Right cardiac atrium (tissue), 5 donors: ENCODE data around the gene S100A10. TPM values are rescaled to one million over a fixed set of nuclear protein-coding genes. Genes with fewer than 3 reads are reported as not detected.
A peak's percentile ranks its signal among the peaks of the same experiment; 100 is the strongest.

ENCODE experiments used
- ATAC-seq, 2 donors: fragments of 200-7000 bp; cut with Tn5 transposase; one replicate each; pipeline versions ENCODE4 v1.8.0 to v1.9.1; 2020; ENCODE audit warnings: moderate library complexity in 2 of 2, mild to moderate bottlenecking in 1 of 2
- DNase-seq, 3 donors: peaks; one replicate each; pipeline ENCODE4 v3.0.0-alpha.2; 2020
- H3K27ac ChIP-seq: one replicate; pipeline ENCODE4 v1.5.1; 2013; ENCODE audit warnings: mild to moderate bottlenecking, low read length, control low read depth, moderate library complexity
- H3K27me3 ChIP-seq: one replicate; pipeline ENCODE4 v1.6.1; 2013; ENCODE audit not compliant: control insufficient read depth, insufficient read depth
- H3K4me1 ChIP-seq: one replicate; pipeline ENCODE4 v1.6.1; 2013; ENCODE audit warnings: low read length; ENCODE audit not compliant: control insufficient read depth, insufficient read depth
- H3K4me3 ChIP-seq: one replicate; pipeline ENCODE4 v1.5.1; 2013; ENCODE audit warnings: low read length, control low read depth
- H3K9me3 ChIP-seq: one replicate; pipeline ENCODE4 v1.6.1; 2013; ENCODE audit warnings: low read length; ENCODE audit not compliant: control insufficient read depth
- WGBS: extraction: QIAGEN DNeasy Blood & Tissue Kit; methylation state at CpG from one replicate; pipeline ENCODE4 v1.1.7; 2013; 5-methylcytosine and 5-hydroxymethylcytosine counted together
- intact Hi-C, 4 donors: fragments of 100-400 bp; cut with DNase I; formaldehyde crosslinking; loops; one replicate each; pipeline versions ENCODE4 v1.11.0 to v1.14.0; 2022 to 2023
- polyA plus RNA-seq: library from polyadenylated mRNA; stranded (reverse); fragments of 200-250 nt; gene quantifications from one replicate; pipeline ENCODE4 v1.2.3, GENCODE V29; 2013
- total RNA-seq, 4 donors: library from RNA; stranded (reverse); fragmentation: NEBNext Ultra II Directional; extraction: Animal tissue kit (Norgen Biotek cat#: 25700); gene quantifications; one replicate each; pipeline ENCODE4 v1.2.1, GENCODE V29; 2021
- donor health status: healthy with polysubstance abuse.
- donor health status: DM: no; HTN: yes; CAD: no.
- donor health status: DM: no; HTN: no; CAD: no.
- donor health status: DM: no; HTN: yes; CAD: no; lungs with severe emphysema.
- donor health status: DM: yes; HTN: yes; CAD: no.

S100A10 gene
- total and polyA plus RNA-seq, 5 donors: 108 to 245 (median 222) TPM

DNA sequence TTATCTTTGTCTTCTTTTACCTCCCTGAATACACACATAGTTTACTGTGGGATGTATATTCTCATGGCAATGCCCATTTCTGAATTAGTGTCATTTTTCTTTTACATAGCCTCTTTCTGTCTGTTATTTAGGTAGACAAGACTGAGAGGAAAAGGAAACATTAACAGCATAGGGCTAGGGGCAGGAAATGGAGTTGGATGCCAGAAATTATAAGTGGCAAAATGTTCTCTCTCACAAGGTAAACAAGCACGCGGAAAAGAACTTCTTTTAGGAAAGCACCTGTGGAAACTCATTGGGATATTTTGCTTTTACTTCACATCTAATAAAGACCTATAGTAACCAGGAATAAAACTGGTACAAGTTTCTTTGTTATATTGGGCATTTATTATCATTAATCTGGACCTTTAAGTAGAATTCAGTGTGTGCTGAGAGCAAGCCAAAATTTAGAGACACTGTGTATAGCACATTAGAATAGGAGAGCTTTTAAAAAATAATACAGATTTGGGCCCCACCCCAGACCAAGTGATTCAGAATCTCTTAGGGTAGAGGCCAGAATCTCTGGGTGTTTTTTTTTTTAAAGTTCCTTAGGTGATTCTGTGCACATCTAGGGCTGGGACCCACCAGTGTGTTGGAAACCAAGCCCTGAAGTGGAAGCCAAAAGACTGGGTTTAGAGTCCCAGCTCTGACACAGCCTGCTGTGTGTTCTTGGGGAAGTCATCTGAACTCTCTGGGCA, 32.7 kb downstream of the S100A10 start:
- Histone ChIP-seq H3K27ac (no peak overlapping the region), H3K27me3 (no peaks in the 10 kb centered on the region), H3K4me1 (no peaks in the 10 kb centered on the region), H3K9me3 (no peaks in the 10 kb centered on the region), H3K4me3 (no peak overlapping the region)
- intact Hi-C loops: loop anchor here in 1 of 4 donors (5.0 kb wide), 1 partner anchor 36 kb away; no protein-coding TSS in a partner anchor
- ATAC-seq (peak in 1 of 2 donors; percentile 48), DNase-seq (no peak)
- 56% methylated on average over 2 of the region's 2 CpGs for WGBS

DNA sequence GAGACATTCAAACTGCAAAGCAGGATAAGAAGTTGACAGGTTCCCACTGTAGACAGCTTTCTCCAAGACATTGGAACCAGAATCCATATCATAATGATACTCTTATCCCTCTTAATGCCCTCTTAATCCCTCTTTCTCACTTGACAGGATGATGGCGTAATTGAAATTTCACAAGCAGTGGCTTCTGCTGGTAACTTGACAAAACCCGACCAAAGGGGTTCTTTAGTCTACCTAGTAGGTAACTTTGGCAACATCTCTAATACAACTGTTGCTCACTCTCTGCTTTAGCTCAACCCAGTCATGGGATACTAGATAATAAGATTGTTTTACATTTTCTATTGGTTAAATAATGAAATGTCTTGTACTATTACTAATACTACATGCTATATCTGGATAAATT, 34.7 kb downstream of the S100A10 start:
- 75% methylated on average over 2 of the region's 2 CpGs for WGBS
- intact Hi-C loops: no loop called here
- Histone ChIP-seq H3K4me1 (no peaks in the 10 kb centered on the region), H3K27ac (no peak overlapping the region), H3K27me3 (no peaks in the 10 kb centered on the region), H3K9me3 (no peaks in the 10 kb centered on the region), H3K4me3 (no peak overlapping the region)
- DNase-seq: no peak
- no peak for ATAC-seq

DNA sequence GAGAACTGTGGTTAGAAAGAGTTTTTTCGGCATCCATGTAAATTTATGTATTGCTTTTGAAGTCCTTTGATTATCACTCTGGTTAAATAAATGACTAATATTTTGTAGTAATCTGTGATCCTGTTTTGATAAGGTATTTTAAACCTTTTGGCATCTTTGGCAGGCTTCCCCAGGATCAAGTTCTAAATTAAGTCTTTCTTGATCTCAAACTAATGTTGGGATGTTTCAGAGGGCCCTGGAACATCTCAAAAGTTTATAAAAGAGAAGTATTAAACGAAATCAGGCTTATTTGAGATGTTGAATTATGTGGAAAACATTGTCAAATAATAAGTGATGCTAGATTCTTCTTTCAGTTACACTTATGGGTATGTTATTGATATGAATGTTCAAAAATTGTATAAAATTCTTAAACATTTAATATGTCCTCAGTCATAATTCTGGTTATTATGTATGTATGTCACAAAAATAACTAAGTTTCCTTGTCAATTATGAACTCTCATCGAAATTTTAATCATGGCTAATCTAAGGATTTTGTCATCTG, 36.6 kb downstream of the S100A10 start:
- Histone ChIP-seq H3K4me3 (no peak overlapping the region), H3K27me3 (no peaks in the 10 kb centered on the region), H3K27ac (no peak overlapping the region), H3K4me1 (no peaks in the 10 kb centered on the region), H3K9me3 (no peaks in the 10 kb centered on the region)
- WGBS: 84% methylated on average over 3 of the region's 3 CpGs
- no peak for DNase-seq
- no peak for ATAC-seq
- intact Hi-C loops: no loop called here

DNA sequence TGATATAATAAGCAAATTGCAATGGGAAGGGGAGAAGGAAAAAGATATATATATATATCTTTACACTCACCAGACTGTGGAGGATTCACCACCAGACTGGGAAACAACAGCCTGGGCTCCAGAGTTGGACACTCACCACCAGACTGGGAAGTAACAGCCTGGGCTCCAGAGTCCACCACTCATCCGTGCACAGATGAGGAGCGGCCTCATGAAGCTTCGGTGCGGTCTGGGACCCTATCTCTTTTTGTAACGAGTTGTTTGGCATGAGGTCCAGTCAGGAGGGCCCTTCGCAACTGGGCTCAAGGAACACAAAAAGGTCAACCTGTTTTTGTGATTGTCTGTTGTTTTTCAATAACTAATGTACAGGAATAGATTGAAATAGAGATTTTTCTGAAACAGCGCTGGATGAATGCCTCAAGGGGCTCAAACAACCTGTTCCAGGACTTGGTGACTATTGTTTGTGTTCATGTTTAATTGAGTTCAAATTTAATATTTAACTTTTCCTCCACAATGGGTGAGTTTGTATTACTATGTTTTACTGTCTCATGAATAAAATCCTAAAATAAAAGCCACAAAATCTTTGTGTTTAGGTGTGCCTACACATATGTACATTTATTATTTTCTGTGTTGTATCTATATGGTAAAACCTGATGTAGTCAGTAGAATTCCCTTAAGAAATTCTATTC, 40.1 kb downstream of the S100A10 start:
- no peak for DNase-seq
- Histone ChIP-seq H3K27me3 (no peaks in the 10 kb centered on the region), H3K4me3 (no peak overlapping the region), H3K4me1 (no peaks in the 10 kb centered on the region), H3K9me3 (no peaks in the 10 kb centered on the region), H3K27ac (no peak overlapping the region)
- intact Hi-C loops: no loop called here
- ATAC-seq: no peak
- WGBS: 80% methylated on average over 7 of the region's 7 CpGs

DNA sequence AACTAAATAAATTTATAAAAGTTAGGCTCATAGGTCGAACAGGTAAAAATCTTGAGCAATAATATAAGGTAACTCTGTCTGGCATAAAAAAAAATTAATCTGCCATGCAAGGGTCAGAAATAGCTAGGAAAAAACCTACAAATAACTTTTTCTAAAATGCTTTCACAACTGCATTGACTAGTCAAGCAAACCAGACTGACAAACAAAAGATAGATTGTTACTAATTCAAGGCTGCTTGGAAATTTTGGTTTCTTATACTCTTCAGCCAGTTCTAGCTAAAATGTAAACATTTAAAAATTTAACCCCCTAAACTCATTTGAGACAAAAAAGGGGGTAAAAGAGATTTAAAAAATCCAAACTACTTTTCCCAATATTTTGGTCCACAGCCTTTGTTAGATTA, 40.8 kb downstream of the S100A10 start:
- intact Hi-C loops: no loop called here
- Histone ChIP-seq H3K4me3 (no peak overlapping the region), H3K27ac (no peak overlapping the region), H3K27me3 (no peaks in the 10 kb centered on the region), H3K4me1 (no peaks in the 10 kb centered on the region), H3K9me3 (no peaks in the 10 kb centered on the region)
- DNase-seq: no peak
- 84% methylated on average over 1 of the region's 1 CpG for WGBS
- ATAC-seq: no peak

DNA sequence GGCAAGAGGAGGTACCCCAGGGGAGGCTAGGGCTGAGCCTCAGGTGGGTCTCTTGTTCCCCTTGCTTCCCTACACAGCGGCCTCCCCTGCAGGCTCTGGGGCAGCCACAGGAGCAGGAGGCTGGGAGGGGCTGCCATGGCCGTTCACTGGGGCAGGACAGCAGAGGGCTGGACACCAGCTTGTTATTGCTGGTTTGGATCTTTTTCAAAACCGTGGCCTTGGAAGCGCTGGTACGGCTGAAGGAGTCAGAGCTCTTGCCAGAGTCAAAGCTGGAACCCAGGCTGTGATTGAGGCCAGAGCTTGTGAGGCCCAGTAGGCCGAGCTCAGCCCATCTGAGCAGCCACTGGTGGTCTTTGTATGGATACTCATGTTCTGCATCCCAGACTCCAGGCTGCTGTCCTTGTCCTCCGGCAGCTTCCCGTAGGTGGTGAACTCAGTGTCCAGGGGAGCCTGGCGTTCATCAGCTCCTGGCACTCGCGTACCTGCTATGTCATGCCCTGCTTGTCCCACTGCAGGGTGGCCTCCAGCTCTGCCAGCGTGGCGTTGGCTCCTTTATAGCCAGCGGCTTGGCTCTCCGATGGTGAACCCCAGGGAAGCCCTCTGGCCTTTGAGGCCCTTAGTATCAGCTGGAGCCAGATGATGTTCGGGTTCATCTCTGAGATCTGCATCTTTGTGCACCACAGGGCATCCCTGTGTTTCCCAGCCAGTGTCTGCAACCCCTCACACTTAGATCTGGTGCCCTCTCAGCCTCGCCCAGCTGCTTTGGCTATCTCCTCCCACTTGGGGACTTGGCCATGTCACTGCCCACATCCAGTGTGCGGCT, 44.1 kb downstream of the S100A10 start:
- Histone ChIP-seq H3K4me1 (peaks cover 3% of the 10 kb centered on the region), H3K9me3 (no peaks in the 10 kb centered on the region), H3K4me3 (no peak overlapping the region), H3K27ac (no peak overlapping the region), H3K27me3 (no peaks in the 10 kb centered on the region)
- WGBS: 89% methylated on average over 18 of the region's 18 CpGs
- ATAC-seq (no peak), DNase-seq (no peak)
- intact Hi-C loops: no loop called here

DNA sequence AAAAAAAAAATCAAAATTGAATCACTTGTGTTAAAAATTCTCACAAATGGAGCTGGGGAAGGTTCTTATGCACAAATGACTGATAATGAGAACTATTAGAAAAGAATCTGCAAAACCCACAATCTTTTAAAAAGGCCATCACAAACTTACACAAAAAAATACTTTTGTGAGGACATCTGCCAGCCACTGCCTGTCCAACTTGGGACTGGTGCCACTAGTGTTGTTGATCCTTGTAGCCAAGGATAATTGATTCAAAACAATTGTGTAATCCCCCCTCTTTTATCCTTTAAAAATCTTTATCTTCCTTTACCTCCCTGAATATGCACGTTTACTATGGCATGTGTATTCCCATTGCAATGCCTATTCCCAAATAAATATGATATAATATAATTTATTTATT, 45.2 kb downstream of the S100A10 start:
- Histone ChIP-seq H3K9me3 (no peaks in the 10 kb centered on the region), H3K27me3 (no peaks in the 10 kb centered on the region), H3K27ac (no peak overlapping the region), H3K4me3 (no peak overlapping the region), H3K4me1 (peaks cover 3% of the 10 kb centered on the region)
- intact Hi-C loops: no loop called here
- DNase-seq: no peak
- no peak for ATAC-seq
- 42% methylated on average over 1 of the region's 1 CpG for WGBS

DNA sequence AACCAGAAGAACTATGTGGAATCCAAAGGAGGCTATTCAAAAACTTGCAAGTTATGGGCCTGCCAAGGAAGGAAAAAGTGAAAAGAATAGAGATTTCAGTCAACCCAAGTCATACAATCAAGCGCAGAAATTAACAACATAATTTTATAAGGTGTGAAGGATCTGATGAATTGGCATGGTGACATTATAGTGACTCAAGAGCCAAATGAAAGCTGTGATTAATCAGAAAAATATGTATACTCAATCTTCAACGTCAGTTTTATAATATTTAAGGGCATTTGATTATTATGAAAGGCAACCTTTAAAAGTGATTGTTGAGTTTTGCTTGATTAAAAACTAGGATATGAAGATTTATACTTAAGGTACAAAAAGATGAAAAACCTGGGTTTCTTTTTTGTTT, 46.5 kb downstream of the S100A10 start:
- peaks cover 3% of the 10 kb centered on the region for H3K4me1 ChIP-seq
- DNase-seq (no peak), ATAC-seq (no peak)
- intact Hi-C loops: no loop called here
- H3K9me3 ChIP-seq: no peaks in the 10 kb centered on the region
- 81% methylated on average over 2 of the region's 2 CpGs for WGBS
- H3K27me3 ChIP-seq: no peaks in the 10 kb centered on the region
- H3K4me3 ChIP-seq: no peak overlapping the region
- H3K27ac ChIP-seq: no peak overlapping the region

DNA sequence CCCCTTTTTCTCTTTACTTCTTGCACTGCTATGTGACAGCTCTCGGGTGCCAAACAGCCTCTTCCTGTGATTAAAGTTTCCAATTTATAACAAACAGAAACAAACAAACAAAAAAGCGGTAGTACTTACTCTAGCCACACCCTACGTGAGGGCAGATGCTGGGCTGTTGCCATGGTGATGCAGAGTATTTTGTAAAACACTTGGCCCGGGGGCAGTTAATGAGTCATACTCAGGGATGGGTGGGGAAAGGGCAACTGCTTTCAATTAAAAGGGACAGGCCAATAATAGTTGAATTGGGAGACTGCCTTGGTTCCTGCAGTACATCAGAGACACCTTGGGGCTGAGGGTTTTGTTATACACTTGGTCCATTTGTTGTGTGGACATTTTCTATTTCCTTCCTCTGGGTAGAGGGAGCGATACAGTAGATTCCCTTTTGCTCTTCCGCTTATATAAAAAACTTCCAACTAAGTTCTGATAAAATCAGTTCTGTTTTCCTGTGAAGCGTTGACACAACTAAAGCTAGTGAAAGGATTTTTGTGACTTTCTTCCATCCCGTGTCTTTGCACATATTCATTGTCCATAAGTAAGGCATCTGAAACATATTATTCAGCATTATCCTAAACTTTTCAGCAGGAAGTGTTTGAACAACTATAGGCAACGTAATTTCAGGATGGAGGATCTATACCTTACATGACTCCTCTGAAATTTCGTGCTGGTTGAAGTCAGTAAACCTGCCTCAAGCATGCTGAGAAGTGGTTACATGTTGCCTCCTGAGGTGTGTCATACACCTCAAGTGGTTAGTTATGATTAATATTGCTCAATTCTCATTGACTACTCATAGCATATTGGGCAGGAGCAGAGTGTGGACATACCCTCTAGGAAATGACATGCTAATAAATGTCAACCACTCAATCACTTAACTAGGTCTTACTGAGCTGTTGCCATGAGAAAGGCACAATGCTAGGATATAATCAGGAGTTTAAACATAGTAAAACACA, 47.6 kb downstream of the S100A10 start:
- Histone ChIP-seq H3K9me3 (no peaks in the 10 kb centered on the region), H3K4me1 (peaks cover 3% of the 10 kb centered on the region), H3K27ac (peak overlapping the region; percentile 82), H3K4me3 (no peak overlapping the region), H3K27me3 (no peaks in the 10 kb centered on the region)
- intact Hi-C loops: no loop called here
- ATAC-seq (peak; percentile 88 to 92), DNase-seq (peak; percentile 91 to 93 (median 91))
- 25% methylated on average over 10 of the region's 10 CpGs for WGBS
